Measurements from ENCODE around the gene CD247. TPM values are rescaled to one million over a fixed set of nuclear protein-coding genes. Genes with fewer than 3 reads are reported as not detected.

Gene CD247
- total and polyA plus RNA-seq, 9 of the 15 experiments (the other 6 are each of a cell fraction or from before 2014, with no cell fraction given), result 0.08 to 0.42 (median 0.28) TPM; not detected in 5

GRCh38 chr1:167548059-167548932, 30.0 kb upstream of the CD247 start (continued):
- 0 out of 2 replicates have a peak, but pooled peaks have one; percentile 11 for TF ChIP-seq GABPB1 (CRISPR knock-in tag; IDR thresholded peaks at IDR 0.05)
- no peak for TF ChIP-seq MCM3 (IDR thresholded peaks at IDR 0.05)
- TF ChIP-seq MGA (IDR thresholded peaks at IDR 0.05), result no peak; the same call in 1 of the 2 replicates
- peak; percentile 68; the same call in 1 of the 2 replicates for TF ChIP-seq TEAD2 (tag; IDR thresholded peaks at IDR 0.05)
- no peak for TF ChIP-seq TGIF2 (CRISPR knock-in tag; IDR thresholded peaks at IDR 0.05)
- TF ChIP-seq HOXB6 (CRISPR knock-in tag; IDR thresholded peaks at IDR 0.05; ENCODE audit: borderline replicate concordance), result no peak
- TF ChIP-seq ZNF12 (CRISPR knock-in tag; IDR thresholded peaks at IDR 0.05), result no peak
- no peak for TF ChIP-seq SRSF3 (IDR thresholded peaks at IDR 0.05; ENCODE audit: insufficient read depth, low read length)
- TF ChIP-seq GATAD2A (IDR thresholded peaks at IDR 0.05), result peak; percentile 90; the same call in 1 of the 2 replicates
- peak; percentile 85 for TF ChIP-seq CHAMP1 (IDR thresholded peaks at IDR 0.05)
- peak; percentile 39; the same call in 1 of the 2 replicates for TF ChIP-seq ZNF24 (IDR thresholded peaks at IDR 0.05)
- TF ChIP-seq NR4A1 (CRISPR knock-in tag; IDR thresholded peaks at IDR 0.05), result no peak
- no peak for TF ChIP-seq NR4A1 (tag; IDR thresholded peaks at IDR 0.05)
